Activated T-cell treated with anti-CD3 and anti-CD28 coated beads, Interleukin-2, amount 50 U/mL, for 24 hours (primary cell): Measurements from ENCODE around the gene RAB30.
A peak's percentile ranks its signal among the peaks of the same experiment; 100 is the strongest.

Experiments
- DNase-seq: peaks from one replicate; pipeline ENCODE4 v3.0.0-alpha.2; 2020
- H3K27ac Mint-ChIP-seq: 2 replicates; pipeline ENCODE4 v1.8.0; 2020; ENCODE audit warnings: mild to moderate bottlenecking, mixed read lengths
- H3K27me3 Mint-ChIP-seq: 2 replicates; pipeline ENCODE4 v1.8.0; 2020; ENCODE audit warnings: mixed read lengths
- H3K36me3 Mint-ChIP-seq: 2 replicates; pipeline ENCODE4 v1.8.0; 2020; ENCODE audit warnings: low read depth, mixed read lengths
- H3K4me1 Mint-ChIP-seq: 2 replicates; pipeline ENCODE4 v1.8.0; 2020; ENCODE audit warnings: low read depth, mixed read lengths
- H3K4me3 Mint-ChIP-seq: 2 replicates; pipeline ENCODE4 v1.8.0; 2020; ENCODE audit warnings: mild to moderate bottlenecking, moderate library complexity, mixed read lengths
- H3K9me3 Mint-ChIP-seq: 2 replicates; pipeline ENCODE4 v1.8.0; 2020; ENCODE audit warnings: mixed read lengths

The RAB30 gene

GRCh38 chr11:83087035-83087434 is 15.3 kb upstream of the RAB30 start:
- H3K4me1 Mint-ChIP-seq: peaks cover 13% of the 10 kb centered on the region
- no peak overlapping the region for H3K4me3 Mint-ChIP-seq
- DNase-seq: no peak
- no peak overlapping the region for H3K27ac Mint-ChIP-seq
- peaks cover 14% of the 10 kb centered on the region for H3K36me3 Mint-ChIP-seq
- no peaks in the 10 kb centered on the region for H3K27me3 Mint-ChIP-seq
- no peaks in the 10 kb centered on the region for H3K9me3 Mint-ChIP-seq

- Mint-ChIP-seq H3K4me3 (no peak overlapping the region), H3K36me3 (peaks cover 72% of the 10 kb centered on the region), H3K4me1 (peaks cover 40% of the 10 kb centered on the region), H3K27me3 (no peaks in the 10 kb centered on the region), H3K9me3 (no peaks in the 10 kb centered on the region), H3K27ac (peak overlapping the region; percentile 47)
- DNase-seq: no peak
Measured at GRCh38 chr11:83079820-83080219, 8.1 kb upstream of the RAB30 start.

- H3K27me3 Mint-ChIP-seq: no peaks in the 10 kb centered on the region
- peaks cover 52% of the 10 kb centered on the region for H3K4me1 Mint-ChIP-seq
- no peak overlapping the region for H3K4me3 Mint-ChIP-seq
- H3K36me3 Mint-ChIP-seq: peaks cover 74% of the 10 kb centered on the region
- H3K9me3 Mint-ChIP-seq: no peaks in the 10 kb centered on the region
- H3K27ac Mint-ChIP-seq: peak overlapping the region; percentile 48
- DNase-seq: no peak
Measured at GRCh38 chr11:83078269-83078668, 6.6 kb upstream of the RAB30 start.

GRCh38 chr11:83073884-83074283 is 2.2 kb upstream of the RAB30 start:
- no peak overlapping the region for H3K4me3 Mint-ChIP-seq
- H3K9me3 Mint-ChIP-seq: no peaks in the 10 kb centered on the region
- DNase-seq: no peak
- H3K27ac Mint-ChIP-seq: no peak overlapping the region
- H3K27me3 Mint-ChIP-seq: no peaks in the 10 kb centered on the region
- H3K36me3 Mint-ChIP-seq: peaks cover 44% of the 10 kb centered on the region
- peaks cover 44% of the 10 kb centered on the region for H3K4me1 Mint-ChIP-seq

GRCh38 chr11:83073258-83073657 is 1.6 kb upstream of the RAB30 start:
- no peak overlapping the region for H3K27ac Mint-ChIP-seq
- H3K36me3 Mint-ChIP-seq: peaks cover 37% of the 10 kb centered on the region
- no peak for DNase-seq
- H3K27me3 Mint-ChIP-seq: no peaks in the 10 kb centered on the region
- peaks cover 39% of the 10 kb centered on the region for H3K4me1 Mint-ChIP-seq
- H3K4me3 Mint-ChIP-seq: no peak overlapping the region
- no peaks in the 10 kb centered on the region for H3K9me3 Mint-ChIP-seq

- no peak for DNase-seq
- H3K27ac Mint-ChIP-seq: no peak overlapping the region
- no peak overlapping the region for H3K4me3 Mint-ChIP-seq
- H3K36me3 Mint-ChIP-seq: peaks cover 32% of the 10 kb centered on the region
- no peaks in the 10 kb centered on the region for H3K9me3 Mint-ChIP-seq
- no peaks in the 10 kb centered on the region for H3K27me3 Mint-ChIP-seq
- H3K4me1 Mint-ChIP-seq: peaks cover 36% of the 10 kb centered on the region
Measured at GRCh38 chr11:83072350-83073242, 899 bp upstream of the RAB30 start.

GRCh38 chr11:83070731-83071566 is 748 bp downstream of the RAB30 start:
- H3K9me3 Mint-ChIP-seq: no peaks in the 10 kb centered on the region
- no peaks in the 10 kb centered on the region for H3K27me3 Mint-ChIP-seq
- no peak overlapping the region for H3K4me3 Mint-ChIP-seq
- peaks cover 23% of the 10 kb centered on the region for H3K36me3 Mint-ChIP-seq
- no peak overlapping the region for H3K27ac Mint-ChIP-seq
- no peak for DNase-seq
- peaks cover 39% of the 10 kb centered on the region for H3K4me1 Mint-ChIP-seq

- Mint-ChIP-seq H3K27ac (peak overlapping the region; percentile 67), H3K4me3 (no peak overlapping the region), H3K4me1 (peaks cover 39% of the 10 kb centered on the region)
Measured at GRCh38 chr11:83070044-83070701, 1.5 kb downstream of the RAB30 start.

GRCh38 chr11:83069441-83070043 is 2.2 kb downstream of the RAB30 start:
- Mint-ChIP-seq H3K27ac (peak overlapping the region; percentile 67), H3K27me3 (no peaks in the 10 kb centered on the region), H3K36me3 (peaks cover 9% of the 10 kb centered on the region), H3K4me3 (no peak overlapping the region), H3K9me3 (no peaks in the 10 kb centered on the region), H3K4me1 (peaks cover 38% of the 10 kb centered on the region)
- DNase-seq: no peak

More at GRCh38 chr11:83070044-83070701, 1.5 kb downstream of the RAB30 start:
- no peaks in the 10 kb centered on the region for H3K9me3 Mint-ChIP-seq
- DNase-seq: no peak
- H3K27me3 Mint-ChIP-seq: no peaks in the 10 kb centered on the region
- peaks cover 15% of the 10 kb centered on the region for H3K36me3 Mint-ChIP-seq

- Mint-ChIP-seq H3K36me3 (peaks cover 8% of the 10 kb centered on the region), H3K27me3 (no peaks in the 10 kb centered on the region), H3K4me1 (peaks cover 39% of the 10 kb centered on the region), H3K9me3 (no peaks in the 10 kb centered on the region), H3K27ac (no peak overlapping the region), H3K4me3 (no peak overlapping the region)
- no peak for DNase-seq
Measured at GRCh38 chr11:83068568-83068967, 3.1 kb downstream of the RAB30 start.

- Mint-ChIP-seq H3K27ac (peak overlapping the region; percentile 96), H3K4me1 (peaks cover 69% of the 10 kb centered on the region), H3K27me3 (no peaks in the 10 kb centered on the region), H3K9me3 (peaks cover 10% of the 10 kb centered on the region), H3K4me3 (peak overlapping the region; percentile 77), H3K36me3 (peaks cover 29% of the 10 kb centered on the region)
- DNase-seq: no peak
Measured at GRCh38 chr11:83064011-83064410, 7.7 kb downstream of the RAB30 start.

GRCh38 chr11:83063073-83063754 is 8.5 kb downstream of the RAB30 start:
- Mint-ChIP-seq H3K27me3 (no peaks in the 10 kb centered on the region), H3K4me1 (peaks cover 72% of the 10 kb centered on the region), H3K27ac (peak overlapping the region; percentile 96), H3K4me3 (peak overlapping the region; percentile 77), H3K9me3 (peaks cover 10% of the 10 kb centered on the region), H3K36me3 (peaks cover 29% of the 10 kb centered on the region)
- DNase-seq: no peak

- DNase-seq: no peak
- Mint-ChIP-seq H3K4me1 (peaks cover 74% of the 10 kb centered on the region), H3K9me3 (peaks cover 10% of the 10 kb centered on the region), H3K36me3 (peaks cover 24% of the 10 kb centered on the region), H3K27ac (peak overlapping the region; percentile 96), H3K4me3 (peak overlapping the region; percentile 77), H3K27me3 (no peaks in the 10 kb centered on the region)
Measured at GRCh38 chr11:83061883-83062282, 9.8 kb downstream of the RAB30 start.

GRCh38 chr11:83060965-83061364 is 10.7 kb downstream of the RAB30 start:
- H3K4me3 Mint-ChIP-seq: no peak overlapping the region
- H3K9me3 Mint-ChIP-seq: peaks cover 10% of the 10 kb centered on the region
- no peaks in the 10 kb centered on the region for H3K27me3 Mint-ChIP-seq
- no peak overlapping the region for H3K27ac Mint-ChIP-seq
- H3K4me1 Mint-ChIP-seq: peaks cover 80% of the 10 kb centered on the region
- H3K36me3 Mint-ChIP-seq: peaks cover 25% of the 10 kb centered on the region
- DNase-seq: no peak
